ENCODE results near the gene RNF113B. TPM values are rescaled to one million over a fixed set of nuclear protein-coding genes. Genes with fewer than 3 reads are reported as not detected.

The RNF113B gene
- total RNA-seq, 2 experiments from 2014 or later = not detected

GRCh38 chr13:98200211-98200878, 23.3 kb upstream of the RNF113B start:
- Mint-ChIP-seq H3K27me3 (ENCODE audit: low read depth) (peaks cover 2% of the 10 kb centered on the region), H3K36me3 (ENCODE audit: low read depth) (no peaks in the 10 kb centered on the region), H3K4me3 (no peak overlapping the region), H3K9me3 (peaks cover 4% of the 10 kb centered on the region), H3K4me1 (ENCODE audit: low read depth) (no peaks in the 10 kb centered on the region), H3K27ac (no peak overlapping the region)
- DNase-seq = no peak
- intact Hi-C loops (cut with micrococcal nuclease) = no loop called here
- CTCF ChIA-PET = no interaction called here

- intact Hi-C loops (cut with micrococcal nuclease) = no loop called here
- H3K36me3 Mint-ChIP-seq (ENCODE audit: low read depth) = no peaks in the 10 kb centered on the region
- no peak overlapping the region for H3K27ac Mint-ChIP-seq
- H3K4me1 Mint-ChIP-seq (ENCODE audit: low read depth) = no peaks in the 10 kb centered on the region
- H3K9me3 Mint-ChIP-seq = no peaks in the 10 kb centered on the region
- DNase-seq = no peak
- CTCF ChIA-PET = no interaction called here
- H3K27me3 Mint-ChIP-seq (ENCODE audit: low read depth) = peaks cover 2% of the 10 kb centered on the region
- no peak overlapping the region for H3K4me3 Mint-ChIP-seq
These were observed 22.4 kb upstream of the RNF113B start for GRCh38 chr13:98199480-98199879.

GRCh38 chr13:98198683-98199082, 21.6 kb upstream of the RNF113B start:
- no peaks in the 10 kb centered on the region for H3K36me3 Mint-ChIP-seq (ENCODE audit: low read depth)
- H3K27ac Mint-ChIP-seq = no peak overlapping the region
- H3K4me3 Mint-ChIP-seq = no peak overlapping the region
- no peaks in the 10 kb centered on the region for H3K9me3 Mint-ChIP-seq
- DNase-seq = no peak
- H3K27me3 Mint-ChIP-seq (ENCODE audit: low read depth) = peaks cover 2% of the 10 kb centered on the region
- CTCF ChIA-PET = no interaction called here
- intact Hi-C loops (cut with micrococcal nuclease) = no loop called here
- no peaks in the 10 kb centered on the region for H3K4me1 Mint-ChIP-seq (ENCODE audit: low read depth)

GRCh38 chr13:98195054-98195791, 18.2 kb upstream of the RNF113B start:
- peaks cover 2% of the 10 kb centered on the region for H3K27me3 Mint-ChIP-seq (ENCODE audit: low read depth)
- H3K4me1 Mint-ChIP-seq (ENCODE audit: low read depth) = no peaks in the 10 kb centered on the region
- DNase-seq = no peak
- no peak overlapping the region for H3K27ac Mint-ChIP-seq
- no peak overlapping the region for H3K4me3 Mint-ChIP-seq
- H3K9me3 Mint-ChIP-seq = no peaks in the 10 kb centered on the region
- CTCF ChIA-PET = no interaction called here
- no peaks in the 10 kb centered on the region for H3K36me3 Mint-ChIP-seq (ENCODE audit: low read depth)
- intact Hi-C loops (cut with micrococcal nuclease) = no loop called here

GRCh38 chr13:98192008-98192407, 14.9 kb upstream of the RNF113B start:
- Mint-ChIP-seq H3K27me3 (ENCODE audit: low read depth) (no peaks in the 10 kb centered on the region), H3K4me1 (ENCODE audit: low read depth) (no peaks in the 10 kb centered on the region), H3K36me3 (ENCODE audit: low read depth) (no peaks in the 10 kb centered on the region), H3K4me3 (no peak overlapping the region), H3K27ac (no peak overlapping the region), H3K9me3 (no peaks in the 10 kb centered on the region)
- CTCF ChIA-PET = no interaction called here
- no peak for DNase-seq
- intact Hi-C loops (cut with micrococcal nuclease) = no loop called here

GRCh38 chr13:98190889-98191444, 13.9 kb upstream of the RNF113B start:
- no peak overlapping the region for H3K27ac Mint-ChIP-seq
- H3K4me3 Mint-ChIP-seq = no peak overlapping the region
- CTCF ChIA-PET = no interaction called here
- no peaks in the 10 kb centered on the region for H3K36me3 Mint-ChIP-seq (ENCODE audit: low read depth)
- no peak for DNase-seq
- intact Hi-C loops (cut with micrococcal nuclease) = no loop called here
- peaks cover 3% of the 10 kb centered on the region for H3K27me3 Mint-ChIP-seq (ENCODE audit: low read depth)
- H3K4me1 Mint-ChIP-seq (ENCODE audit: low read depth) = no peaks in the 10 kb centered on the region
- no peaks in the 10 kb centered on the region for H3K9me3 Mint-ChIP-seq

GRCh38 chr13:98189841-98190505, 12.9 kb upstream of the RNF113B start:
- Mint-ChIP-seq H3K27me3 (ENCODE audit: low read depth) (peaks cover 3% of the 10 kb centered on the region), H3K4me3 (no peak overlapping the region), H3K9me3 (no peaks in the 10 kb centered on the region), H3K27ac (no peak overlapping the region), H3K36me3 (ENCODE audit: low read depth) (no peaks in the 10 kb centered on the region), H3K4me1 (ENCODE audit: low read depth) (no peaks in the 10 kb centered on the region)
- DNase-seq = no peak
- CTCF ChIA-PET = no interaction called here
- intact Hi-C loops (cut with micrococcal nuclease) = no loop called here

GRCh38 chr13:98188544-98189166, 11.6 kb upstream of the RNF113B start:
- Mint-ChIP-seq H3K4me3 (no peak overlapping the region), H3K9me3 (no peaks in the 10 kb centered on the region), H3K27ac (no peak overlapping the region), H3K27me3 (ENCODE audit: low read depth) (peaks cover 3% of the 10 kb centered on the region), H3K36me3 (ENCODE audit: low read depth) (no peaks in the 10 kb centered on the region), H3K4me1 (ENCODE audit: low read depth) (no peaks in the 10 kb centered on the region)
- CTCF ChIA-PET = interaction anchor here (0.6 kb wide), 1 partner anchor 16 kb away, joined by 3 read pairs; no protein-coding TSS in a partner anchor
- no peak for DNase-seq
- intact Hi-C loops (cut with micrococcal nuclease) = no loop called here

GRCh38 chr13:98187965-98188261, 10.8 kb upstream of the RNF113B start:
- no peaks in the 10 kb centered on the region for H3K9me3 Mint-ChIP-seq
- intact Hi-C loops (cut with micrococcal nuclease) = no loop called here
- CTCF ChIA-PET = no interaction called here
- H3K27me3 Mint-ChIP-seq (ENCODE audit: low read depth) = peaks cover 3% of the 10 kb centered on the region
- H3K36me3 Mint-ChIP-seq (ENCODE audit: low read depth) = no peaks in the 10 kb centered on the region
- DNase-seq = no peak
- H3K4me1 Mint-ChIP-seq (ENCODE audit: low read depth) = no peaks in the 10 kb centered on the region
- H3K4me3 Mint-ChIP-seq = no peak overlapping the region
- no peak overlapping the region for H3K27ac Mint-ChIP-seq

GRCh38 chr13:98187155-98187964, 10.3 kb upstream of the RNF113B start:
- no peak overlapping the region for H3K27ac Mint-ChIP-seq
- H3K27me3 Mint-ChIP-seq (ENCODE audit: low read depth) = peaks cover 3% of the 10 kb centered on the region
- no peaks in the 10 kb centered on the region for H3K9me3 Mint-ChIP-seq
- CTCF ChIA-PET = no interaction called here
- DNase-seq = no peak
- intact Hi-C loops (cut with micrococcal nuclease) = no loop called here
- no peak overlapping the region for H3K4me3 Mint-ChIP-seq
- H3K36me3 Mint-ChIP-seq (ENCODE audit: low read depth) = no peaks in the 10 kb centered on the region
- H3K4me1 Mint-ChIP-seq (ENCODE audit: low read depth) = no peaks in the 10 kb centered on the region

- no peak overlapping the region for H3K4me3 Mint-ChIP-seq
- no peaks in the 10 kb centered on the region for H3K36me3 Mint-ChIP-seq (ENCODE audit: low read depth)
- H3K4me1 Mint-ChIP-seq (ENCODE audit: low read depth) = no peaks in the 10 kb centered on the region
- CTCF ChIA-PET = no interaction called here
- intact Hi-C loops (cut with micrococcal nuclease) = no loop called here
- H3K27me3 Mint-ChIP-seq (ENCODE audit: low read depth) = peaks cover 5% of the 10 kb centered on the region
- no peak for DNase-seq
- no peak overlapping the region for H3K27ac Mint-ChIP-seq
- no peaks in the 10 kb centered on the region for H3K9me3 Mint-ChIP-seq
These were observed 7.7 kb upstream of the RNF113B start for GRCh38 chr13:98184792-98185191.

GRCh38 chr13:98182589-98182988, 5.5 kb upstream of the RNF113B start:
- intact Hi-C loops (cut with micrococcal nuclease) = no loop called here
- H3K4me1 Mint-ChIP-seq (ENCODE audit: low read depth) = no peaks in the 10 kb centered on the region
- H3K9me3 Mint-ChIP-seq = no peaks in the 10 kb centered on the region
- no peak overlapping the region for H3K4me3 Mint-ChIP-seq
- CTCF ChIA-PET = no interaction called here
- peaks cover 5% of the 10 kb centered on the region for H3K27me3 Mint-ChIP-seq (ENCODE audit: low read depth)
- DNase-seq = no peak
- H3K27ac Mint-ChIP-seq = no peak overlapping the region
- no peaks in the 10 kb centered on the region for H3K36me3 Mint-ChIP-seq (ENCODE audit: low read depth)
